Parathyroid adenoma (tissue), 2 donors: ENCODE data around the gene KRT39.

Experiments used
- H2AFZ ChIP-seq: fragments of 300-600 bp; sonication (generic); one replicate; pipeline ENCODE4 v1.7.0; 2017; ENCODE audit warnings: antibody characterized with exemption, mild to moderate bottlenecking
- H3K27ac ChIP-seq: fragments of 300-600 bp; sonication (generic); one replicate; pipeline ENCODE4 v1.7.0; 2017
- H3K27me3 ChIP-seq: fragments of 300-600 bp; sonication (generic); one replicate; pipeline ENCODE4 v1.7.0; 2017; ENCODE audit warnings: low read length; ENCODE audit not compliant: control insufficient read depth, insufficient read depth
- H3K36me3 ChIP-seq: fragments of 300-600 bp; sonication (generic); one replicate; pipeline ENCODE4 v1.7.0; 2017; ENCODE audit warnings: low read length; ENCODE audit not compliant: control insufficient read depth, insufficient read depth
- H3K4me1 ChIP-seq: fragments of 300-600 bp; sonication (generic); one replicate; pipeline ENCODE4 v1.7.0; 2017; ENCODE audit warnings: control low read depth
- H3K4me2 ChIP-seq: fragments of 300-600 bp; sonication (generic); one replicate; pipeline ENCODE4 v1.7.0; 2017; ENCODE audit warnings: low read length
- H3K4me3 ChIP-seq: fragments of 300-600 bp; sonication (generic); one replicate; pipeline ENCODE4 v1.7.0; 2017; ENCODE audit warnings: low read depth, low read length
- H3K79me2 ChIP-seq: fragments of 300-600 bp; sonication (generic); one replicate; pipeline ENCODE4 v1.7.0; 2017; ENCODE audit warnings: control low read depth
- H3K9ac ChIP-seq: fragments of 300-600 bp; sonication (generic); one replicate; pipeline ENCODE4 v1.7.0; 2017; ENCODE audit warnings: mild to moderate bottlenecking
- H3K9me3 ChIP-seq: fragments of 300-600 bp; sonication (generic); one replicate; pipeline ENCODE4 v1.7.0; 2017; ENCODE audit warnings: low read length; ENCODE audit not compliant: control insufficient read depth
- CTCF ChIP-seq: fragments of 300-600 bp; sonication (generic); IDR thresholded peaks from one replicate; pipeline ENCODE4 v1.7.0; 2017; ENCODE audit warnings: antibody characterized with exemption, mild to moderate bottlenecking
- donor health status: primary hyperparathyroidism.

KRT39 gene

DNA sequence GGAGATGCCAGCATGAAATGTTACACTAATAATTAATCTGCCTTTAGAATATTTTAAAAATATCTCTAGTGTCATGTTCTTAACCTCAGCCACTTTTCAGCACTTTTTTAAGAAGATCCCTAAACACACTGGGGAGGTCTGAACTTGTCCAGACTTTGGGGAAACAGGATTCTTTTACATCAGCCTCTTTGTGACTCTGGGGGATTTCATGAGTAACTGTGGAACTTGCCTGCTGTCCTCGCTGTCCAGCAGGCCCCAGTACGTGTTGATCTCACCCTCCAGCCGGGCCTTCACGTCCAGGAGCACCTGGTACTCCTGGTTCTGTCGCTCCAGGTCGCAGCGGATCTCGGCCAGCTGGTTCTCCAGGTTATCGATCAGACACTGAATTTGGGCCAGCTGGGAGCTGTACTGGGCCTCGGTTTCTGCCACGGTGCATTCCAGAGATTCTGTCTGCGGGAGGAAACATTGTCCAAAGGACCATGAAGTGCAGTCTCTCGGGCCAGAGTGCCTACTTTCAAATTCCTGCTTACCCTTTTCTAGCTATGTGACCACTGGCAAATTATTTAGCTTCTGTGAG lies 11.9 kb upstream of the KRT39 start:
- Histone ChIP-seq H3K4me2 (no peak overlapping the region), H3K4me3 (no peak overlapping the region), H3K36me3 (no peaks in the 10 kb centered on the region), H2AFZ (no peak overlapping the region), H3K4me1 (no peaks in the 10 kb centered on the region), H3K27me3 (peaks cover 4% of the 10 kb centered on the region), H3K9me3 (no peaks in the 10 kb centered on the region), H3K79me2 (no peaks in the 10 kb centered on the region), H3K27ac (no peak overlapping the region), H3K9ac (no peak overlapping the region)
- TF ChIP-seq CTCF = no peak

- Histone ChIP-seq H3K27me3 (peaks cover 4% of the 10 kb centered on the region), H3K36me3 (no peaks in the 10 kb centered on the region), H3K9ac (no peak overlapping the region), H2AFZ (no peak overlapping the region), H3K4me3 (no peak overlapping the region), H3K4me2 (no peak overlapping the region), H3K9me3 (no peaks in the 10 kb centered on the region), H3K27ac (no peak overlapping the region), H3K79me2 (no peaks in the 10 kb centered on the region), H3K4me1 (no peaks in the 10 kb centered on the region)
- no peak for TF ChIP-seq CTCF
These were observed 8.8 kb upstream of the KRT39 start for GRCh38 chr17:40975516-40975915.

GRCh38 chr17:40974366-40974765 lies 7.6 kb upstream of the KRT39 start:
- Histone ChIP-seq H3K36me3 (no peaks in the 10 kb centered on the region), H3K4me2 (no peak overlapping the region), H3K27ac (no peak overlapping the region), H3K79me2 (no peaks in the 10 kb centered on the region), H3K9me3 (no peaks in the 10 kb centered on the region), H3K9ac (no peak overlapping the region), H3K4me3 (no peak overlapping the region), H3K4me1 (no peaks in the 10 kb centered on the region), H2AFZ (no peak overlapping the region), H3K27me3 (peaks cover 4% of the 10 kb centered on the region)
- TF ChIP-seq CTCF = no peak

DNA sequence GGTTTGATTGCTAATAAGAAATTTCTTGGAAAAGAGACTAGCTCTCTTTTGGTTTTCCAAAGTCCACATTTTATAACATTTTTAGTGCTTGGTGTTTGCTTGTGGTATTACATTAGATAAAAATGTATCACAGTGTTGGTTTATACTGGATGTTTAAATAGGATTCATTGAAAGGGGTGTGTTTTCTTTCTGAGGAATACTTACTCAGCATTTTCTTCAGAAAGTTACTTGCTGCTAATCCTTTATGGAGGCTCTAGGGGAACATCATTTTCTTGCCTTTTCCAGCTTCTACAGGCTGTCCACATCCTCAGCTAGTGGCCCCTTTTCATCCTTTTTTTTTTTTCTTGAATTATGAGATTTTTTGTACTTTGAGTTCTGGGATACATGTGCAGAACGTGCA lies 834 bp upstream of the KRT39 start:
- Histone ChIP-seq H3K27me3 (no peaks in the 10 kb centered on the region), H3K4me1 (no peaks in the 10 kb centered on the region), H2AFZ (no peak overlapping the region), H3K27ac (no peak overlapping the region), H3K4me3 (no peak overlapping the region), H3K79me2 (no peaks in the 10 kb centered on the region), H3K4me2 (no peak overlapping the region), H3K36me3 (no peaks in the 10 kb centered on the region), H3K9me3 (no peaks in the 10 kb centered on the region), H3K9ac (no peak overlapping the region)
- TF ChIP-seq CTCF = no peak

DNA sequence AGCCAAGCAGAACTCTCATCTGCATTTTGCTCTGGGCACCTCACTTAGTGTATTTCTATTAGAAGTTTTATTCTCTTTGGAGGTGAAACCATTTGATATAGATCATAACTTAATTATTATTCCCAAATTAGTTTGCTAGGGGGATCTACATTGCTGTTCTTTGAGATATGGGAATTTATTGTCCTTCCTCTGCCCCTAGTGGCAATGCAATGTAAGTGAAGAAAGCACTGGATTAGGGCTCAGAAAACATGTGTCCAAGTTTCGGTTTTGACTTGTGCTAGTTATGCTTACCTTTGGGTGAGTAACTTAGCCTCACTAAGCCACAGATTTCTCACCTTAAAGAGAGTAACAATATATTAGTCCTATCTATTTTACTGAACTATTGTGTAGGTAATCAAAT lies 2.9 kb downstream of the KRT39 start:
- H3K9ac ChIP-seq = no peak overlapping the region
- H3K79me2 ChIP-seq = no peaks in the 10 kb centered on the region
- peak; percentile 64 for TF ChIP-seq CTCF
- H3K4me3 ChIP-seq = no peak overlapping the region
- H3K4me1 ChIP-seq = no peaks in the 10 kb centered on the region
- no peak overlapping the region for H3K4me2 ChIP-seq
- H3K36me3 ChIP-seq = no peaks in the 10 kb centered on the region
- no peaks in the 10 kb centered on the region for H3K9me3 ChIP-seq
- no peaks in the 10 kb centered on the region for H3K27me3 ChIP-seq
- no peak overlapping the region for H2AFZ ChIP-seq
- H3K27ac ChIP-seq = no peak overlapping the region
